Activated naive CD4-positive, alpha-beta T cell treated with anti-CD3 and anti-CD28 coated beads, Interleukin-2, amount 50 U/mL, for 16 hours (primary cell): ENCODE measurements around the gene NDUFB2.

Source experiments
- DNase-seq: peaks from one replicate; pipeline ENCODE4 v3.0.0-alpha.2; 2020

NDUFB2 gene

GRCh38 chr7:140745266-140746058 is 49.0 kb downstream of the NDUFB2 start:
- no peak for DNase-seq

GRCh38 chr7:140746751-140747150 is 50.2 kb downstream of the NDUFB2 start:
- DNase-seq, result no peak

DNA sequence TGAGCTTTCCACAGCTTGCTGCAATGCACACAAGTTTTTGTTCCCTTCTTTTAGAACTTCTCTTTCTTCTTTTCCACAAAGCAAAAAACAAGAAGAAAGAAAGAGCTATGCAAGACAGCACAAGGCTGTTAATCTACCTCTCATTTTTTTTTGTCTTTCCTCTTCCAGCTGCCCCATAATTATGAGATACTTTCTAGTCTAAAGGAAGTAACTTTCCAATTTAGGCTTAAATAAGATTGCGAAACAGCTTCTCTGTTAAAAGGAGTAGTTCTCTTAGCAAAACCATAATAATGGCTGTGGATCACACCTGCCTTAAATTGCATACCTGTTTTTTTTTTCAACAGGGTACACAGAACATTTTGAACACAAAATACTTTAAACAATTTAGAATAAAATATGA is 56.0 kb downstream of the NDUFB2 start:
- DNase-seq, result no peak

GRCh38 chr7:140754506-140754905 is 58.0 kb downstream of the NDUFB2 start:
- no peak for DNase-seq
